HEK293 (cell line): ENCODE data around the gene TRPM7.

ENCODE experiments used
- CTCF ChIA-PET: fragments of 350-600 bp; formaldehyde crosslinking; extraction: SDS; loops from one replicate; lab custom pipeline; 2021; ENCODE audit warnings: antibody characterized with exemption; lab: Yijun Ruan, JAX
- POLR2A ChIA-PET: fragments of 300-600 bp; formaldehyde crosslinking; extraction: SDS; loops from one replicate; lab custom pipeline; 2020; ENCODE audit warnings: antibody characterized with exemption, inconsistent platforms; lab: Yijun Ruan, JAX
- H3K27ac ChIP-seq: fragments of 200-500 bp; sonication (Bioruptor generic); 2 replicates; pipeline ENCODE4 v1.5.1; 2014; ENCODE audit warnings: low read depth, low read length, control low read depth, inconsistent platforms; ENCODE audit errors: extremely low read depth
- H3K36me3 ChIP-seq, 2 experiments: fragments of 200-500 bp in 1 of 2; sonication (Bioruptor generic) in 1 of 2; 1 replicate in 1 of 2; 2 replicates in 1 of 2; pipeline ENCODE4 v1.5.1; 2014 to 2017; ENCODE audit warnings: inconsistent platforms in 2 of 2, low read length in 2 of 2; ENCODE audit not compliant: control insufficient read depth in 2 of 2, insufficient read depth in 1 of 2
- H3K4me1 ChIP-seq: fragments of 200-500 bp; sonication (Bioruptor generic); 2 replicates; pipeline ENCODE4 v1.5.1; 2014; ENCODE audit warnings: mild to moderate bottlenecking, low read length, inconsistent platforms; ENCODE audit not compliant: control insufficient read depth, insufficient read depth
- H3K4me3 ChIP-seq: 2 replicates; pipeline ENCODE4 v1.5.1; 2011; ENCODE audit warnings: low read depth, mild to moderate bottlenecking, control low read depth, low read length, moderate library complexity
- H3K9me3 ChIP-seq: fragments of 200-500 bp; sonication (Bioruptor generic); 2 replicates; pipeline ENCODE4 v1.5.1; 2014; ENCODE audit warnings: low read depth, low read length, inconsistent platforms; ENCODE audit not compliant: control insufficient read depth, insufficient read depth
- GFI1B ChIP-seq: fragments of 450-650 bp; formaldehyde crosslinking; IDR thresholded peaks from 2 replicates; pipeline ENCODE4 v1.5.1; 2016; ENCODE audit warnings: missing biosample characterization, missing genetic modification characterization
- GLIS2 ChIP-seq: fragments of 450-650 bp; formaldehyde crosslinking; IDR thresholded peaks from 2 replicates; pipeline ENCODE4 v1.5.1; 2016; ENCODE audit warnings: missing biosample characterization, missing genetic modification characterization
- OSR2 ChIP-seq: fragments of 450-650 bp; formaldehyde crosslinking; IDR thresholded peaks from 2 replicates; pipeline ENCODE4 v1.5.1; 2016; ENCODE audit warnings: missing biosample characterization, missing genetic modification characterization
- OVOL3 ChIP-seq: fragments of 450-650 bp; formaldehyde crosslinking; IDR thresholded peaks from 2 replicates; pipeline ENCODE4 v1.5.1; 2016; ENCODE audit warnings: missing biosample characterization, missing genetic modification characterization
- SCRT1 ChIP-seq: fragments of 450-650 bp; formaldehyde crosslinking; IDR thresholded peaks from 2 replicates; pipeline ENCODE4 v1.5.1; 2016; ENCODE audit warnings: missing biosample characterization, missing genetic modification characterization, borderline replicate concordance
- ZBTB17 ChIP-seq: fragments of 450-650 bp; formaldehyde crosslinking; IDR thresholded peaks from 2 replicates; pipeline ENCODE4 v1.5.1; 2016; ENCODE audit warnings: missing biosample characterization, missing genetic modification characterization
- ZBTB8A ChIP-seq: fragments of 450-650 bp; formaldehyde crosslinking; IDR thresholded peaks from 2 replicates; pipeline ENCODE4 v1.5.1; 2016; ENCODE audit warnings: missing biosample characterization, missing genetic modification characterization
- ZFHX2 ChIP-seq: fragments of 450-650 bp; formaldehyde crosslinking; conservative IDR thresholded peaks from 2 replicates; pipeline ENCODE4 v1.5.1; 2016; ENCODE audit warnings: missing biosample characterization, missing genetic modification characterization
- ZFP37 ChIP-seq: fragments of 450-650 bp; formaldehyde crosslinking; IDR thresholded peaks from 2 replicates; pipeline ENCODE4 v1.5.1; 2016; ENCODE audit warnings: missing biosample characterization, missing genetic modification characterization
- ZNF112 ChIP-seq: fragments of 450-650 bp; formaldehyde crosslinking; IDR thresholded peaks from 2 replicates; pipeline ENCODE4 v1.5.0; 2017; ENCODE audit warnings: missing biosample characterization, missing genetic modification characterization
- ZNF146 ChIP-seq: fragments of 450-650 bp; formaldehyde crosslinking; IDR thresholded peaks from 2 replicates; pipeline ENCODE4 v1.5.1; 2016; ENCODE audit warnings: missing biosample characterization, missing genetic modification characterization
- ZNF23 ChIP-seq: fragments of 450-650 bp; formaldehyde crosslinking; IDR thresholded peaks from 2 replicates; pipeline ENCODE4 v1.5.1; 2016; ENCODE audit warnings: missing biosample characterization, missing genetic modification characterization, borderline replicate concordance
- ZNF266 ChIP-seq: fragments of 450-650 bp; formaldehyde crosslinking; IDR thresholded peaks from 2 replicates; pipeline ENCODE4 v1.5.1; 2016; ENCODE audit warnings: missing biosample characterization, missing genetic modification characterization, low read depth
- ZNF311 ChIP-seq: fragments of 450-650 bp; formaldehyde crosslinking; IDR thresholded peaks from 2 replicates; pipeline ENCODE4 v1.5.1; 2017; ENCODE audit warnings: missing biosample characterization, missing genetic modification characterization, borderline replicate concordance
- ZNF423 ChIP-seq: fragments of 450-650 bp; formaldehyde crosslinking; IDR thresholded peaks from 2 replicates; pipeline ENCODE4 v1.5.1; 2016; ENCODE audit warnings: missing biosample characterization, missing genetic modification characterization
- ZNF521 ChIP-seq: fragments of 450-650 bp; formaldehyde crosslinking; IDR thresholded peaks from 2 replicates; pipeline ENCODE4 v1.5.1; 2017; ENCODE audit warnings: missing biosample characterization, mild to moderate bottlenecking, missing genetic modification characterization
- ZNF530 ChIP-seq: fragments of 450-650 bp; formaldehyde crosslinking; IDR thresholded peaks from 2 replicates; pipeline ENCODE4 v1.5.1; 2016; ENCODE audit warnings: low read depth, missing biosample characterization, missing genetic modification characterization
- ZNF623 ChIP-seq: fragments of 450-650 bp; formaldehyde crosslinking; IDR thresholded peaks from 2 replicates; pipeline ENCODE4 v1.5.1; 2016; ENCODE audit warnings: missing biosample characterization, missing genetic modification characterization
- ZNF654 ChIP-seq: fragments of 450-650 bp; formaldehyde crosslinking; IDR thresholded peaks from 2 replicates; pipeline ENCODE4 v1.5.1; 2016; ENCODE audit warnings: low read depth, missing biosample characterization, missing genetic modification characterization
- ZNF792 ChIP-seq: fragments of 450-650 bp; formaldehyde crosslinking; IDR thresholded peaks from 2 replicates; pipeline ENCODE4 v1.5.1; 2016; ENCODE audit warnings: missing biosample characterization, missing genetic modification characterization
- ZSCAN16 ChIP-seq: fragments of 450-650 bp; formaldehyde crosslinking; IDR thresholded peaks from 2 replicates; pipeline ENCODE4 v1.5.1; 2016; ENCODE audit warnings: missing biosample characterization, missing genetic modification characterization
- TF ChIP-seq, protein P1 (sequence below): fragments of 450-650 bp; formaldehyde crosslinking; IDR thresholded peaks from 2 replicates; pipeline ENCODE4 v1.5.1; 2017; ENCODE audit warnings: missing biosample characterization, missing genetic modification characterization
- TF ChIP-seq, protein P2 (sequence below): fragments of 450-650 bp; formaldehyde crosslinking; IDR thresholded peaks from 2 replicates; pipeline ENCODE4 v1.5.1; 2016; ENCODE audit warnings: missing biosample characterization, missing genetic modification characterization
- TF ChIP-seq, protein P3 (sequence below): fragments of 450-650 bp; formaldehyde crosslinking; IDR thresholded peaks from 2 replicates; pipeline ENCODE4 v1.5.1; 2016; ENCODE audit warnings: missing biosample characterization, missing genetic modification characterization
- TF ChIP-seq, protein P4 (sequence below): fragments of 450-650 bp; formaldehyde crosslinking; IDR thresholded peaks from 2 replicates; pipeline ENCODE4 v1.5.1; 2016; ENCODE audit warnings: missing biosample characterization, missing genetic modification characterization

TRPM7 gene

DNA sequence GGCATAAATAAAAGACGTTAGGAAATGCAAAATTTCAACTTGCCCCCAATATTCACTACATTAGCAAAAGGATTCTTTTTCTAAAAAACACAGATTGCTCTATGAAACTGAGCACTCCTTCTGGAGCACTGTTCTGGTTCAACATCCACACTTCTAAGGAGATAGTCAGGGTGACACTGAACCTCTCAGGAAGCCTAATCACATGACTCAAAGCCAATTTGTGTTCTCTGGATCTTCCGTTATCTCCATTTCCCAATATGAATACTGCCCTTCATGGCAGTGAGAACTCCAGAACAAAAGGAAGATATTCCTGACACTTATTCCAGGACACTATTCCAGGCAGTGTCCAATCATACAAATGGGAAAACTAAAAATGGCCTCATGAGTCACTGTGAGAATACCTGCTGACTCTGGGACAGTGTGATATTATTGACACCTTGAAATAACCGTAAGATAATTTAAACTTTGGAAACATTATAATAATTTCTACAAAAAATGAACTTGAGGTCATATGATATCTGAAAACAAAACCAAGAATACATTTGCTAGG is 21.4 kb upstream of the TRPM7 start:
- TF ChIP-seq OVOL3 (tag by site-specific recombination) (no peak), ZNF521 (tag by site-specific recombination) (no peak), ZNF266 (tag by site-specific recombination) (no peak), ZBTB17 (tag by site-specific recombination) (no peak), ZNF792 (tag by site-specific recombination) (no peak), ZSCAN16 (no peak), ZNF654 (no peak), ZNF23 (no peak), ZNF423 (tag by site-specific recombination) (no peak), ZNF623 (tag by site-specific recombination) (no peak)
- CTCF ChIA-PET: no interaction called here
- peaks cover 0 to 6% of the 10 kb centered on the region in 2 experiments; a peak in 2 of 3 replicates for H3K36me3 ChIP-seq
- POLR2A ChIA-PET: no interaction called here
- H3K27ac ChIP-seq: no peak overlapping the region
- H3K4me3 ChIP-seq: no peak overlapping the region
- no peaks in the 10 kb centered on the region for H3K4me1 ChIP-seq
- no peaks in the 10 kb centered on the region for H3K9me3 ChIP-seq

DNA sequence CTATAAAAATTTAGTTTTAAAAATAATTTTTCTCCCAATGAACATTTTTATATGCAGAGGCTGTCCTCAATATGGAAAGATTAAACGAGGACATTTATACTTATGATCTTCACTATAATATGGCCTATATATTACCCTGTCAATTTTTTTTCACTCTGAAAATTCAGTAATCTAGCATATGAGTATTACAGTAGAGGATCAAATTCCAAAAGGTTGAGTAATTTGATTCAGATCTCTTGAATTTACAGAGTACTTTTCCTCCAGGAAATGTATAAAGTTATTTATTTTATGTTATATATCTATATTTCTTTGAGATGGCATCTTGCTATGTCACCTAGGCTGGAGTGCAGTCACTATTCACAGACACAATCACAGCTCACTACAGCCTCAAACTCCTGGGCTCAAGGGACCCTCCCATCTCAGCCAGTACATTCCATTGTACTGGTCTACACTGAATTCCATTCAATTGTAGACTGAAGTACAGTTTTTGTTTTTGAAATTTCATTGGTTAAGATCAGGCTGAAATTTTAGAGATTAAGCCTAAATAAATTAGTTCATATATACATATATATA is 16.3 kb upstream of the TRPM7 start:
- no peak overlapping the region for H3K4me3 ChIP-seq
- H3K9me3 ChIP-seq: no peaks in the 10 kb centered on the region
- no peaks in the 10 kb centered on the region for H3K4me1 ChIP-seq
- TF ChIP-seq, protein P1, sequence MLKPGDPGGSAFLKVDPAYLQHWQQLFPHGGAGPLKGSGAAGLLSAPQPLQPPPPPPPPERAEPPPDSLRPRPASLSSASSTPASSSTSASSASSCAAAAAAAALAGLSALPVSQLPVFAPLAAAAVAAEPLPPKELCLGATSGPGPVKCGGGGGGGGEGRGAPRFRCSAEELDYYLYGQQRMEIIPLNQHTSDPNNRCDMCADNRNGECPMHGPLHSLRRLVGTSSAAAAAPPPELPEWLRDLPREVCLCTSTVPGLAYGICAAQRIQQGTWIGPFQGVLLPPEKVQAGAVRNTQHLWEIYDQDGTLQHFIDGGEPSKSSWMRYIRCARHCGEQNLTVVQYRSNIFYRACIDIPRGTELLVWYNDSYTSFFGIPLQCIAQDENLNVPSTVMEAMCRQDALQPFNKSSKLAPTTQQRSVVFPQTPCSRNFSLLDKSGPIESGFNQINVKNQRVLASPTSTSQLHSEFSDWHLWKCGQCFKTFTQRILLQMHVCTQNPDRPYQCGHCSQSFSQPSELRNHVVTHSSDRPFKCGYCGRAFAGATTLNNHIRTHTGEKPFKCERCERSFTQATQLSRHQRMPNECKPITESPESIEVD: no peak
- TF ChIP-seq, protein P2, sequence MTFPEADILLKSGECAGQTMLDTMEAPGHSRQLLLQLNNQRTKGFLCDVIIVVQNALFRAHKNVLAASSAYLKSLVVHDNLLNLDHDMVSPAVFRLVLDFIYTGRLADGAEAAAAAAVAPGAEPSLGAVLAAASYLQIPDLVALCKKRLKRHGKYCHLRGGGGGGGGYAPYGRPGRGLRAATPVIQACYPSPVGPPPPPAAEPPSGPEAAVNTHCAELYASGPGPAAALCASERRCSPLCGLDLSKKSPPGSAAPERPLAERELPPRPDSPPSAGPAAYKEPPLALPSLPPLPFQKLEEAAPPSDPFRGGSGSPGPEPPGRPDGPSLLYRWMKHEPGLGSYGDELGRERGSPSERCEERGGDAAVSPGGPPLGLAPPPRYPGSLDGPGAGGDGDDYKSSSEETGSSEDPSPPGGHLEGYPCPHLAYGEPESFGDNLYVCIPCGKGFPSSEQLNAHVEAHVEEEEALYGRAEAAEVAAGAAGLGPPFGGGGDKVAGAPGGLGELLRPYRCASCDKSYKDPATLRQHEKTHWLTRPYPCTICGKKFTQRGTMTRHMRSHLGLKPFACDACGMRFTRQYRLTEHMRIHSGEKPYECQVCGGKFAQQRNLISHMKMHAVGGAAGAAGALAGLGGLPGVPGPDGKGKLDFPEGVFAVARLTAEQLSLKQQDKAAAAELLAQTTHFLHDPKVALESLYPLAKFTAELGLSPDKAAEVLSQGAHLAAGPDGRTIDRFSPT: no peak
- no peak for TF ChIP-seq ZNF146 (tag by site-specific recombination)
- no peak for TF ChIP-seq ZNF530 (tag by site-specific recombination)
- no peak for TF ChIP-seq ZNF311 (tag by site-specific recombination)
- TF ChIP-seq GFI1B (tag by site-specific recombination): no peak
- ChIA-PET CTCF (no interaction called here), POLR2A (no interaction called here)
- peaks cover 0 to 4% of the 10 kb centered on the region in 2 experiments; a peak in 2 of 3 replicates for H3K36me3 ChIP-seq
- H3K27ac ChIP-seq: no peak overlapping the region

- Histone ChIP-seq H3K4me1 (no peaks in the 10 kb centered on the region), H3K4me3 (no peak overlapping the region), H3K27ac (no peak overlapping the region), H3K36me3 (no peaks in the 10 kb centered on the region), H3K9me3 (no peaks in the 10 kb centered on the region)
- CTCF ChIA-PET: no interaction called here
- POLR2A ChIA-PET: no interaction called here
- TF ChIP-seq OSR2 (no peak), ZBTB8A (tag by site-specific recombination) (no peak), ZFP37 (tag by site-specific recombination) (no peak), ZNF112 (tag by site-specific recombination) (no peak), ZNF623 (tag by site-specific recombination) (no peak), GLIS2 (tag by site-specific recombination) (no peak), ZFHX2 (tag by site-specific recombination) (no peak), SCRT1 (no peak)
- TF ChIP-seq, protein P3, sequence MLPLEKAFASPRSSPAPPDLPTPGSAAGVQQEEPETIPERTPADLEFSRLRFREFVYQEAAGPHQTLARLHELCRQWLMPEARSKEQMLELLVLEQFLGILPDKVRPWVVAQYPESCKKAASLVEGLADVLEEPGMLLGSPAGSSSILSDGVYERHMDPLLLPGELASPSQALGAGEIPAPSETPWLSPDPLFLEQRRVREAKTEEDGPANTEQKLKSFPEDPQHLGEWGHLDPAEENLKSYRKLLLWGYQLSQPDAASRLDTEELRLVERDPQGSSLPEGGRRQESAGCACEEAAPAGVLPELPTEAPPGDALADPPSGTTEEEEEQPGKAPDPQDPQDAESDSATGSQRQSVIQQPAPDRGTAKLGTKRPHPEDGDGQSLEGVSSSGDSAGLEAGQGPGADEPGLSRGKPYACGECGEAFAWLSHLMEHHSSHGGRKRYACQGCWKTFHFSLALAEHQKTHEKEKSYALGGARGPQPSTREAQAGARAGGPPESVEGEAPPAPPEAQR: no peak
- TF ChIP-seq, protein P4, sequence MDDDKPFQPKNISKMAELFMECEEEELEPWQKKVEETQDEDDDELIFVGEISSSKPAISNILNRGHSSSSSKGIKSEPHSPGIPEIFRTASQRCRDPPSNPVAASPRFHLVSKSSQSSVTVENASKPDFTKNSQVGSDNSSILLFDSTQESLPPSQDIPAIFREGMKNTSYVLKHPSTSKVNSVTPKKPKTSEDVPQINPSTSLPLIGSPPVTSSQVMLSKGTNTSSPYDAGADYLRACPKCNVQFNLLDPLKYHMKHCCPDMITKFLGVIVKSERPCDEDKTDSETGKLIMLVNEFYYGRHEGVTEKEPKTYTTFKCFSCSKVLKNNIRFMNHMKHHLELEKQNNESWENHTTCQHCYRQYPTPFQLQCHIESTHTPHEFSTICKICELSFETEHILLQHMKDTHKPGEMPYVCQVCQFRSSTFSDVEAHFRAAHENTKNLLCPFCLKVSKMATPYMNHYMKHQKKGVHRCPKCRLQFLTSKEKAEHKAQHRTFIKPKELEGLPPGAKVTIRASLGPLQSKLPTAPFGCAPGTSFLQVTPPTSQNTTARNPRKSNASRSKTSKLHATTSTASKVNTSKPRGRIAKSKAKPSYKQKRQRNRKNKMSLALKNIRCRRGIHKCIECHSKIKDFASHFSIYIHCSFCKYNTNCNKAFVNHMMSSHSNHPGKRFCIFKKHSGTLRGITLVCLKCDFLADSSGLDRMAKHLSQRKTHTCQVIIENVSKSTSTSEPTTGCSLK: no peak
Measured at GRCh38 chr15:50698101-50698500, 11.5 kb upstream of the TRPM7 start.
